Hepatic stellate cell (primary cell): ENCODE measurements around the gene NAT8L.

ENCODE experiments used
- DNase-seq: peaks from one replicate; pipeline ENCODE4 v3.0.0; 2011; ENCODE audit warnings: low spot score

NAT8L gene

GRCh38 chr4:2046031-2046961 is 12.8 kb upstream of the NAT8L start:
- no peak for DNase-seq

GRCh38 chr4:2047031-2047660 is 12.0 kb upstream of the NAT8L start:
- DNase-seq = no peak

GRCh38 chr4:2047781-2048581 is 11.1 kb upstream of the NAT8L start:
- no peak for DNase-seq

- no peak for DNase-seq
These were observed 10.3 kb upstream of the NAT8L start for GRCh38 chr4:2048831-2049230.

- DNase-seq = no peak
These were observed 9.7 kb upstream of the NAT8L start for GRCh38 chr4:2049381-2049780.

GRCh38 chr4:2049811-2050210 is 9.3 kb upstream of the NAT8L start:
- no peak for DNase-seq

GRCh38 chr4:2051086-2051485 is 8.0 kb upstream of the NAT8L start:
- no peak for DNase-seq

GRCh38 chr4:2054217-2054616 is 4.9 kb upstream of the NAT8L start:
- DNase-seq = no peak

GRCh38 chr4:2057382-2058065 is 1.6 kb upstream of the NAT8L start:
- no peak for DNase-seq

- DNase-seq = no peak
These were observed 672 bp upstream of the NAT8L start for GRCh38 chr4:2058264-2059045.

- DNase-seq = no peak
These were observed 837 bp downstream of the NAT8L start for GRCh38 chr4:2059726-2060602.

GRCh38 chr4:2060611-2061185 is 1.6 kb downstream of the NAT8L start:
- DNase-seq = no peak

GRCh38 chr4:2061186-2062131 is 2.3 kb downstream of the NAT8L start:
- DNase-seq = no peak

- DNase-seq = no peak
These were observed 3.2 kb downstream of the NAT8L start for GRCh38 chr4:2062168-2062807.

- DNase-seq = no peak
These were observed 3.8 kb downstream of the NAT8L start for GRCh38 chr4:2062808-2063524.

GRCh38 chr4:2063557-2064275 is 4.6 kb downstream of the NAT8L start:
- DNase-seq = no peak
